WTC11 (cell line): ENCODE measurements around the gene FALEC. TPM values are rescaled to one million over a fixed set of nuclear protein-coding genes. Genes with fewer than 3 reads are reported as not detected.

ENCODE experiments used
- ATAC-seq: fragments of 200-7000 bp; cut with Tn5 transposase; 2 replicates; pipeline ENCODE4 v1.10.0; 2021; ENCODE audit warnings: mild to moderate bottlenecking, moderate library complexity
- CTCF ChIA-PET: fragments of 300-600 bp; sonication (Branson Sonifier 250); formaldehyde crosslinking; loops from one replicate; lab custom pipeline; 2021; ENCODE audit warnings: antibody characterized with exemption; lab: Charles Lee
- POLR2A ChIA-PET: fragments of 350-600 bp; sonication (Branson Sonifier 250); formaldehyde crosslinking; loops from one replicate; lab custom pipeline; 2021; ENCODE audit warnings: antibody characterized with exemption; lab: Charles Lee
- DNase-seq: peaks from one replicate; pipeline ENCODE4 v3.0.0; 2021; ENCODE audit warnings: low spot score
- H3K27ac Mint-ChIP-seq: 2 replicates; pipeline ENCODE4 v1.8.0; 2021; ENCODE audit warnings: mixed read lengths
- H3K27me3 Mint-ChIP-seq: 2 replicates; pipeline ENCODE4 v1.8.0; 2021; ENCODE audit warnings: low read depth, mild to moderate bottlenecking, moderate library complexity, mixed read lengths
- H3K36me3 Mint-ChIP-seq: 2 replicates; pipeline ENCODE4 v1.8.0; 2021; ENCODE audit warnings: mixed read lengths
- H3K4me1 Mint-ChIP-seq: 2 replicates; pipeline ENCODE4 v1.8.0; 2022; ENCODE audit warnings: mixed read lengths
- H3K4me3 Mint-ChIP-seq: 2 replicates; pipeline ENCODE4 v1.8.0; 2021; ENCODE audit warnings: mild to moderate bottlenecking, moderate library complexity, mixed read lengths
- H3K9me3 Mint-ChIP-seq: 2 replicates; pipeline ENCODE4 v1.8.0; 2021; ENCODE audit warnings: mixed read lengths
- ATF1 ChIP-seq: sonication (generic); formaldehyde crosslinking; IDR thresholded peaks from 2 replicates; pipeline ENCODE4 v1.8.1; 2023; ENCODE audit warnings: mild to moderate bottlenecking, moderate library complexity, missing genetic modification reagents
- EMX1 ChIP-seq: fragments of 250-450 bp; sonication (Bioruptor Pico); IDR thresholded peaks from 2 replicates; pipeline ENCODE4 v1.8.0; 2021; ENCODE audit warnings: mild to moderate bottlenecking
- HMGA2 ChIP-seq: fragments of 250-450 bp; sonication (Bioruptor Pico); IDR thresholded peaks from 2 replicates; pipeline ENCODE4 v1.4.0; 2021; ENCODE audit warnings: mild to moderate bottlenecking, moderate library complexity
- NR1H2 ChIP-seq: sonication (generic); formaldehyde crosslinking; IDR thresholded peaks from 2 replicates; pipeline ENCODE4 v1.9.0; 2021; ENCODE audit warnings: mild to moderate bottlenecking, moderate library complexity, missing genetic modification reagents
- PRRX2 ChIP-seq: fragments of 250-450 bp; sonication (Bioruptor Pico); IDR thresholded peaks from 2 replicates; pipeline ENCODE4 v1.8.0; 2021; ENCODE audit warnings: mild to moderate bottlenecking
- TCF7 ChIP-seq: sonication (generic); formaldehyde crosslinking; IDR thresholded peaks from 2 replicates; pipeline ENCODE4 v1.8.0; 2022; ENCODE audit warnings: mild to moderate bottlenecking, low read depth, missing genetic modification reagents, moderate library complexity
- TEAD4 ChIP-seq: sonication (generic); formaldehyde crosslinking; IDR thresholded peaks from 2 replicates; pipeline ENCODE4 v1.8.0; 2022; ENCODE audit warnings: mild to moderate bottlenecking, missing genetic modification reagents
- TP53 ChIP-seq: sonication (generic); formaldehyde crosslinking; IDR thresholded peaks from 2 replicates; pipeline ENCODE4 v1.8.1; 2023; ENCODE audit warnings: mild to moderate bottlenecking, missing genetic modification reagents
- ZBTB43 ChIP-seq: sonication (generic); formaldehyde crosslinking; IDR thresholded peaks from 2 replicates; pipeline ENCODE4 v1.8.1; 2023; ENCODE audit warnings: mild to moderate bottlenecking, missing genetic modification reagents
- ZNF138 ChIP-seq: sonication (generic); formaldehyde crosslinking; conservative IDR thresholded peaks from 2 replicates; pipeline ENCODE4 v1.8.1; 2022; ENCODE audit warnings: mild to moderate bottlenecking, moderate library complexity, missing genetic modification reagents
- ZNF219 ChIP-seq: sonication (generic); formaldehyde crosslinking; IDR thresholded peaks from 2 replicates; pipeline ENCODE4 v1.8.0; 2023; ENCODE audit warnings: missing genetic modification reagents, mild to moderate bottlenecking, borderline replicate concordance
- ZNF281 ChIP-seq: sonication (generic); formaldehyde crosslinking; IDR thresholded peaks from 2 replicates; pipeline ENCODE4 v1.8.0; 2023; ENCODE audit warnings: mild to moderate bottlenecking, missing genetic modification reagents
- total RNA-seq: library from RNA; stranded (reverse); gene quantifications from 3 replicates; pipeline ENCODE4 v1.2.3, GENCODE V29; 2021
- TF ChIP-seq, protein P1 (sequence below): sonication (generic); formaldehyde crosslinking; IDR thresholded peaks from 2 replicates; pipeline ENCODE4 v1.8.1; 2022; ENCODE audit warnings: mild to moderate bottlenecking, missing genetic modification reagents, moderate library complexity, borderline replicate concordance
- TF ChIP-seq, protein P2 (sequence below): sonication (generic); formaldehyde crosslinking; IDR thresholded peaks from 2 replicates; pipeline ENCODE4 v1.8.1; 2023; ENCODE audit warnings: mild to moderate bottlenecking, missing genetic modification reagents, moderate library complexity
- TF ChIP-seq, protein P3 (sequence below): fragments of 250-450 bp; sonication (Bioruptor Pico); IDR thresholded peaks from 2 replicates; pipeline ENCODE4 v2.1.2; 2022; ENCODE audit warnings: mild to moderate bottlenecking, moderate library complexity
- TF ChIP-seq, protein P4 (sequence below): sonication (generic); formaldehyde crosslinking; IDR thresholded peaks from 2 replicates; pipeline ENCODE4 v1.8.1; 2023; ENCODE audit warnings: mild to moderate bottlenecking, moderate library complexity, missing genetic modification reagents
- TF ChIP-seq, protein P5 (sequence below): sonication (generic); formaldehyde crosslinking; conservative IDR thresholded peaks from 2 replicates; pipeline ENCODE4 v1.8.1; 2022; ENCODE audit warnings: mild to moderate bottlenecking, missing genetic modification reagents

Gene FALEC
- total RNA-seq, 1 experiment from 2014 or later, result 1.2 TPM

DNA sequence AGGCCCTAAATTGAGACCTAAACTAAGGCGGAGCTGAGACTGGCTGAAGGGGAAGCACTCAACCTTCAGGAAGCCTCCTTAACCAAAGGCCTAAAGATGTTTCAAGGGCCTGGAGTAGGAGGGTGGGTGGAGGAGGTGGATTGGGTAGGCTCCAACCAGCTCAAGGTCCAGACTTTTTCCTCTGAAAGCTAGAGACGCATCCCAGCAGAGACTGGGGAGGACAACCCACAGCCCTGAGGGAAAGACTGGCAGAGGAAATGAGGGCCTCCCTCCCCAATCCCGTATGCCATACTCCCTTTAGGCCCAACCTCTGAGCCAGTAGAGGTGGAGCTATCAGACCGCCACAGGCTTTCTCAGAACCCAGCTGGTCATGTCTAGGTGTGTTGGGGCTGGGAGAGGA is 6.6 kb upstream of the FALEC start:
- Mint-ChIP-seq H3K36me3 (peaks cover 34% of the 10 kb centered on the region), H3K27ac (no peak overlapping the region), H3K4me3 (no peak overlapping the region), H3K9me3 (no peaks in the 10 kb centered on the region), H3K4me1 (no peaks in the 10 kb centered on the region), H3K27me3 (no peaks in the 10 kb centered on the region; the same call in 1 of the 2 replicates)
- TF ChIP-seq TEAD4 (CRISPR knock-in tag) (no peak), ATF1 (no peak), TCF7 (no peak), TP53 (CRISPR knock-in tag) (no peak), ZNF138 (CRISPR knock-in tag) (no peak), PRRX2 (CRISPR knock-in tag) (no peak), HMGA2 (CRISPR knock-in tag) (no peak), ZNF281 (CRISPR knock-in tag) (no peak), ZBTB43 (CRISPR knock-in tag) (no peak), EMX1 (CRISPR knock-in tag) (no peak), NR1H2 (CRISPR knock-in tag) (no peak), ZNF219 (CRISPR knock-in tag) (no peak)
- TF ChIP-seq, protein P1, sequence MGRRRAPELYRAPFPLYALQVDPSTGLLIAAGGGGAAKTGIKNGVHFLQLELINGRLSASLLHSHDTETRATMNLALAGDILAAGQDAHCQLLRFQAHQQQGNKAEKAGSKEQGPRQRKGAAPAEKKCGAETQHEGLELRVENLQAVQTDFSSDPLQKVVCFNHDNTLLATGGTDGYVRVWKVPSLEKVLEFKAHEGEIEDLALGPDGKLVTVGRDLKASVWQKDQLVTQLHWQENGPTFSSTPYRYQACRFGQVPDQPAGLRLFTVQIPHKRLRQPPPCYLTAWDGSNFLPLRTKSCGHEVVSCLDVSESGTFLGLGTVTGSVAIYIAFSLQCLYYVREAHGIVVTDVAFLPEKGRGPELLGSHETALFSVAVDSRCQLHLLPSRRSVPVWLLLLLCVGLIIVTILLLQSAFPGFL (CRISPR knock-in tag), result no peak
- TF ChIP-seq, protein P2, sequence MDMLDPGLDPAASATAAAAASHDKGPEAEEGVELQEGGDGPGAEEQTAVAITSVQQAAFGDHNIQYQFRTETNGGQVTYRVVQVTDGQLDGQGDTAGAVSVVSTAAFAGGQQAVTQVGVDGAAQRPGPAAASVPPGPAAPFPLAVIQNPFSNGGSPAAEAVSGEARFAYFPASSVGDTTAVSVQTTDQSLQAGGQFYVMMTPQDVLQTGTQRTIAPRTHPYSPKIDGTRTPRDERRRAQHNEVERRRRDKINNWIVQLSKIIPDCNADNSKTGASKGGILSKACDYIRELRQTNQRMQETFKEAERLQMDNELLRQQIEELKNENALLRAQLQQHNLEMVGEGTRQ (CRISPR knock-in tag), result no peak
- TF ChIP-seq, protein P3, sequence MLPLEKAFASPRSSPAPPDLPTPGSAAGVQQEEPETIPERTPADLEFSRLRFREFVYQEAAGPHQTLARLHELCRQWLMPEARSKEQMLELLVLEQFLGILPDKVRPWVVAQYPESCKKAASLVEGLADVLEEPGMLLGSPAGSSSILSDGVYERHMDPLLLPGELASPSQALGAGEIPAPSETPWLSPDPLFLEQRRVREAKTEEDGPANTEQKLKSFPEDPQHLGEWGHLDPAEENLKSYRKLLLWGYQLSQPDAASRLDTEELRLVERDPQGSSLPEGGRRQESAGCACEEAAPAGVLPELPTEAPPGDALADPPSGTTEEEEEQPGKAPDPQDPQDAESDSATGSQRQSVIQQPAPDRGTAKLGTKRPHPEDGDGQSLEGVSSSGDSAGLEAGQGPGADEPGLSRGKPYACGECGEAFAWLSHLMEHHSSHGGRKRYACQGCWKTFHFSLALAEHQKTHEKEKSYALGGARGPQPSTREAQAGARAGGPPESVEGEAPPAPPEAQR (CRISPR knock-in tag), result no peak
- TF ChIP-seq, protein P4, sequence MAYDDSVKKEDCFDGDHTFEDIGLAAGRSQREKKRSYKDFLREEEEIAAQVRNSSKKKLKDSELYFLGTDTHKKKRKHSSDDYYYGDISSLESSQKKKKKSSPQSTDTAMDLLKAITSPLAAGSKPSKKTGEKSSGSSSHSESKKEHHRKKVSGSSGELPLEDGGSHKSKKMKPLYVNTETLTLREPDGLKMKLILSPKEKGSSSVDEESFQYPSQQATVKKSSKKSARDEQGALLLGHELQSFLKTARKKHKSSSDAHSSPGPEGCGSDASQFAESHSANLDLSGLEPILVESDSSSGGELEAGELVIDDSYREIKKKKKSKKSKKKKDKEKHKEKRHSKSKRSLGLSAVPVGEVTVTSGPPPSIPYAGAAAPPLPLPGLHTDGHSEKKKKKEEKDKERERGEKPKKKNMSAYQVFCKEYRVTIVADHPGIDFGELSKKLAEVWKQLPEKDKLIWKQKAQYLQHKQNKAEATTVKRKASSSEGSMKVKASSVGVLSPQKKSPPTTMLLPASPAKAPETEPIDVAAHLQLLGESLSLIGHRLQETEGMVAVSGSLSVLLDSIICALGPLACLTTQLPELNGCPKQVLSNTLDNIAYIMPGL (CRISPR knock-in tag), result no peak
- TF ChIP-seq, protein P5, sequence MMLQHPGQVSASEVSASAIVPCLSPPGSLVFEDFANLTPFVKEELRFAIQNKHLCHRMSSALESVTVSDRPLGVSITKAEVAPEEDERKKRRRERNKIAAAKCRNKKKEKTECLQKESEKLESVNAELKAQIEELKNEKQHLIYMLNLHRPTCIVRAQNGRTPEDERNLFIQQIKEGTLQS (CRISPR knock-in tag), result no peak
- CTCF ChIA-PET, result no interaction called here
- DNase-seq (no peak), ATAC-seq (no peak)
- POLR2A ChIA-PET, result interaction anchor here (1.6 kb wide), 1 partner anchor 47 kb away, joined by 3 read pairs; no protein-coding TSS in a partner anchor
